ENCODE measurements around the gene NFATC1.

DNA sequence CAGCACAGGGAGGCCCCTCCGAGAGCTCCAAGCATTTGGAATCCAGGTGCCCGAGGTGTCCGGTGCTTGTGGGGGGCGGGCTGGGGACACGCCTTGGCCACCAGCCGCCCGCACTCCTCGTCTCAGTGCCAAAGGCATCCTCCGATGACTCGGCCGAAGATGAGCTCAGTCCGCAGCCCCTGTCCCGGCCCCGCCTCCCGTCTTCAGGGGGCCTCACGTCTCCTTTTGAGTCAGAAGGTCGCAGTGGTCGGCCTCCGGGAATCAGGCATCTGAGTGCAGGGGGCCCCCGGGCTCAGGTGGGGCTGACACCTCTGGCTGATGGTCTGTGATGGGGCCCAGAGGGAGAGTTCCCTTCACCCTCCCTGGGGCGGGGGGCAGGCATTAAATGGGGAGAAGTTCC lies 74.8 kb downstream of the NFATC1 start:
- TF ChIP-seq, protein P1, sequence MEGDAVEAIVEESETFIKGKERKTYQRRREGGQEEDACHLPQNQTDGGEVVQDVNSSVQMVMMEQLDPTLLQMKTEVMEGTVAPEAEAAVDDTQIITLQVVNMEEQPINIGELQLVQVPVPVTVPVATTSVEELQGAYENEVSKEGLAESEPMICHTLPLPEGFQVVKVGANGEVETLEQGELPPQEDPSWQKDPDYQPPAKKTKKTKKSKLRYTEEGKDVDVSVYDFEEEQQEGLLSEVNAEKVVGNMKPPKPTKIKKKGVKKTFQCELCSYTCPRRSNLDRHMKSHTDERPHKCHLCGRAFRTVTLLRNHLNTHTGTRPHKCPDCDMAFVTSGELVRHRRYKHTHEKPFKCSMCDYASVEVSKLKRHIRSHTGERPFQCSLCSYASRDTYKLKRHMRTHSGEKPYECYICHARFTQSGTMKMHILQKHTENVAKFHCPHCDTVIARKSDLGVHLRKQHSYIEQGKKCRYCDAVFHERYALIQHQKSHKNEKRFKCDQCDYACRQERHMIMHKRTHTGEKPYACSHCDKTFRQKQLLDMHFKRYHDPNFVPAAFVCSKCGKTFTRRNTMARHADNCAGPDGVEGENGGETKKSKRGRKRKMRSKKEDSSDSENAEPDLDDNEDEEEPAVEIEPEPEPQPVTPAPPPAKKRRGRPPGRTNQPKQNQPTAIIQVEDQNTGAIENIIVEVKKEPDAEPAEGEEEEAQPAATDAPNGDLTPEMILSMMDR (IDR thresholded peaks at IDR 0.05), result no peak
- TF ChIP-seq POLR2A (IDR thresholded peaks at IDR 0.05), result no peak
